ENCODE measurements around the gene YARS2. TPM values are rescaled to one million over a fixed set of nuclear protein-coding genes. Genes with fewer than 3 reads are reported as not detected.

The YARS2 gene
- total RNA-seq: 18.5 TPM
- long read RNA-seq, transcript YARS2-201 (5 exons, 2,122 nt): major isoform, 18 of 26 reads
- long read RNA-seq, partial matches to known transcripts: 0 of 26 reads
- long read RNA-seq, other reads (novel, unspliced or antisense): 8 of 26 reads

DNA sequence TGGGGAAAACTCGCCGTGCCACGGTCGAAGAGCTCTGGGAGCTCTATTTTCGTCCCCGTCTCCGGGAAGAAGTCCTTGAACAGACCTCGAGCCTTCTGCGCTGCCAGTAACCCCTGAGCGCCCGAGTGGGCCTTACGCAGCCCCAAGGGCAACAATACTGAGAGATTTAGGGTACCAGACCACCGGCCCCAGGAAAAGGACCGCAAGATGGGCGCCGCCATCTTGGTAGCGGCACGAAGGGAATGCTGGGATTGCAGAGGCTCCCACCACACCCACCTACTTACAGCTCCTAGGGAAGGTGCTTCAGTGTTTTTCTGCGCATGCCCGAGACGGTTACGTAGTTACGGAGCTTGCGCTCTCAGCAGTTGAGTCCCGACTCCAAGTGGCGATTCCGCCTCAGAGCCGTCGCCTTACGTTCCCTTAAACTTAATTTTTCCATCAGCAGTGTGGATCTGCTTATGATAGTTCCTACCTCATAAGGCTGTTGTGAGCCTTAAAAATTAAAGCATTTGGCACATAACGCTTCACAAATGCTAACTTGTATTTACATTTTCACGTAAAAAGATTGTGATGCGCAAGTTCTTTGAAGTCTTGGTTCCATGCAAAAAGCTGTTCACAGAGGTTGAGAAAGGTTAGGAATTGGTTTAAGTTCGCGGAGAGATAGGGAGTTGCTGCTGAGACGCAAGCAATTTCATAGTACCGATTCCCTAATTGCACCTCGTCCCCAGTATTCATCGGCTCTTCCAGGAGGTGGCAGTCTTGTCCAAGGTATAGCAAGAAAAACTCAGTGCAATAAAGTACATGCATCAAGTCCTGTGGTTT, at the start of gene YARS2:
Gene YARS2 (minus strand): TSS at position 244 of the 822 bp plus-strand sequence. CDS start 23 bp downstream, at position 221.
- peak; percentile 98 to 99 for ATAC-seq
- Histone ChIP-seq H3K4me1 (peaks cover 14% of the 10 kb centered on the region), H3K4me3 (peak within 1 kb of the TSS; percentile 87), H3K36me3 (peaks cover 33% of the 10 kb centered on the region), H3K27ac (peak within 1 kb of the TSS; percentile 86), H3K9me3 (no peaks in the 10 kb centered on the region), H3K27me3 (ENCODE audit: low read depth) (peaks cover 3% of the 10 kb centered on the region)
- peak; percentile 96 for DNase-seq
- intact Hi-C loops (cut with DNase I): no loop called here
- peak; percentile 85 for TF ChIP-seq CTCF (IDR thresholded peaks at IDR 0.05)

DNA sequence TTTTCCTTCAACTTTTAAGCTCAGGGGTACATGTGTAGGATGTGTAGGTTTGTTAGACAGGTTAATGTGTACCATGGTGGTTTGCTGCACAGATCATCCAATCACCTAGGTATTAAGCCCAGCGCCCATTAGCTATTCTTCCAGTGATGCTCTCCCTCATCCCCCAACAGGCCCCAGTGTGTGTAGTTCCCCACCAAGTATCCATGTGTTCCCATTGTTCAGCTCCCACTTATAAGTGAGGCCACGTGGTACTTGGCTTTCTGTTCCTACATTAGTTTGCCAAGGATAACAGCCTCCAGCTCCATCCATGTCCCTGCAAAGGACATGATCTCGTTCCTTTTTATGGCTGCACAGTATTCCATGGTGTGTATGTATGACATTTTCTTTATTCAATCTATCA, 48.6 kb upstream of the YARS2 start:
- no peak for ATAC-seq
- Histone ChIP-seq H3K27me3 (ENCODE audit: low read depth) (peaks cover 4% of the 10 kb centered on the region), H3K27ac (no peak overlapping the region), H3K9me3 (no peaks in the 10 kb centered on the region), H3K4me3 (no peak overlapping the region), H3K36me3 (no peaks in the 10 kb centered on the region), H3K4me1 (no peaks in the 10 kb centered on the region)
- no peak for TF ChIP-seq CTCF (IDR thresholded peaks at IDR 0.05)
- intact Hi-C loops (cut with DNase I): no loop called here
- DNase-seq: no peak

- DNase-seq: no peak
- H3K27ac ChIP-seq: no peak overlapping the region
- TF ChIP-seq CTCF (IDR thresholded peaks at IDR 0.05): no peak
- no peak for ATAC-seq
- H3K27me3 ChIP-seq (ENCODE audit: low read depth): no peaks in the 10 kb centered on the region
- intact Hi-C loops (cut with DNase I): no loop called here
- no peaks in the 10 kb centered on the region for H3K36me3 ChIP-seq
- no peak overlapping the region for H3K4me3 ChIP-seq
- no peaks in the 10 kb centered on the region for H3K9me3 ChIP-seq
- H3K4me1 ChIP-seq: no peaks in the 10 kb centered on the region
These were observed 45.7 kb upstream of the YARS2 start for GRCh38 chr12:32801269-32801980.

- Histone ChIP-seq H3K4me1 (no peaks in the 10 kb centered on the region), H3K9me3 (no peaks in the 10 kb centered on the region), H3K27me3 (ENCODE audit: low read depth) (no peaks in the 10 kb centered on the region), H3K4me3 (no peak overlapping the region), H3K36me3 (no peaks in the 10 kb centered on the region), H3K27ac (no peak overlapping the region)
- ATAC-seq (no peak), DNase-seq (no peak)
- intact Hi-C loops (cut with DNase I): no loop called here
- no peak for TF ChIP-seq CTCF (IDR thresholded peaks at IDR 0.05)
These were observed 38.6 kb upstream of the YARS2 start for GRCh38 chr12:32794281-32794680.

DNA sequence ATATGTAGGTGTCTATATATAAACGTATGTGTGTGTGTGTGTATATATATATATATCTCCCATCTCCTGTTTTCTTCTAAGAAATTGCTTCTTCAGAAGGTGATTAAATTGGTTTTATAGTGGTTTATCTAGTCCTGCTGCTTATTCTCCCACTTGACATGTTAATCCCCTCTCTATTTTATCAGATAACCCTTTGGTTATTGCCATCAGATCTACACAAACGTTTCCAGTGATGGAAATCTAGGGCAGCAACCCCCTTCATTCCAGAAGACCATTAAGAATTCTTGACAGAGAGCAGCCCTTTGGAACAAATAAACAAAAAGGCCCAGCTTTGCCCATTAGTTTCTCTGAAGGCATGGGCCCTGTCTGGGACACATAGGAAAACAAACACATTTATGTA, 34.2 kb upstream of the YARS2 start:
- no peaks in the 10 kb centered on the region for H3K27me3 ChIP-seq (ENCODE audit: low read depth)
- H3K4me3 ChIP-seq: no peak overlapping the region
- no peaks in the 10 kb centered on the region for H3K9me3 ChIP-seq
- intact Hi-C loops (cut with DNase I): no loop called here
- no peak for TF ChIP-seq CTCF (IDR thresholded peaks at IDR 0.05)
- DNase-seq (no peak), ATAC-seq (no peak)
- H3K4me1 ChIP-seq: no peaks in the 10 kb centered on the region
- H3K27ac ChIP-seq: no peak overlapping the region
- H3K36me3 ChIP-seq: no peaks in the 10 kb centered on the region
